K562 (cell line): ENCODE data around the gene DGCR2. TPM values are rescaled to one million over a fixed set of nuclear protein-coding genes. Genes with fewer than 3 reads are reported as not detected.
A peak's percentile ranks its signal among the peaks of the same experiment; 100 is the strongest.

Experiments
- BACH1 ChIP-seq: fragments of 200-800 bp; sonication (Bioruptor generic); IDR thresholded peaks from 2 replicates; pipeline ENCODE4 v1.6.1; 2016; ENCODE audit warnings: missing genetic modification characterization, missing compliant biosample characterization
- CREBBP ChIP-seq: IDR thresholded peaks from one replicate; pipeline ENCODE4 v1.6.1; 2012; ENCODE audit warnings: low read depth, mild to moderate bottlenecking, control low read depth, inconsistent platforms, low read length
- DNMT1 ChIP-seq: fragments of 450-650 bp; IDR thresholded peaks from 2 replicates; pipeline ENCODE4 v1.6.1; 2016; ENCODE audit warnings: antibody characterized with exemption, mild to moderate bottlenecking
- KLF10 ChIP-seq: fragments of 250-450 bp; sonication (Bioruptor Pico); IDR thresholded peaks from 2 replicates; pipeline ENCODE4 v1.6.1; 2021; ENCODE audit warnings: matching md5 sums
- SMARCA5 ChIP-seq: fragments of 450-650 bp; IDR thresholded peaks from 2 replicates; pipeline ENCODE4 v1.6.1; 2016
- SREBF2 ChIP-seq: sonication (generic); formaldehyde crosslinking; IDR thresholded peaks from 2 replicates; pipeline ENCODE4 v1.4.0; 2020; ENCODE audit warnings: mild to moderate bottlenecking, missing genetic modification reagents
- THAP12 ChIP-seq: fragments of 250-450 bp; sonication (Bioruptor Pico); IDR thresholded peaks from 2 replicates; pipeline ENCODE4 v1.9.0; 2021; ENCODE audit warnings: mild to moderate bottlenecking, inconsistent platforms
- ZBTB43 ChIP-seq: sonication (generic); formaldehyde crosslinking; IDR thresholded peaks from 2 replicates; pipeline ENCODE4 v1.8.0; 2023; ENCODE audit warnings: mild to moderate bottlenecking, missing genetic modification reagents
- ZNF175 ChIP-seq: fragments of 200-800 bp; sonication (Bioruptor generic); IDR thresholded peaks from 2 replicates; pipeline ENCODE4 v1.6.1; 2016; ENCODE audit warnings: low read depth, mild to moderate bottlenecking, missing genetic modification characterization, missing compliant biosample characterization
- ZNF407 ChIP-seq: fragments of 450-650 bp; IDR thresholded peaks from 2 replicates; pipeline ENCODE4 v1.6.1; 2016; ENCODE audit warnings: low read depth
- ZNF639 ChIP-seq, 2 experiments: fragments of 200-800 bp in 1 of 2; sonication (Bioruptor generic) in 1 of 2; sonication (generic) in 1 of 2; formaldehyde crosslinking in 1 of 2; IDR thresholded peaks in 1 of 2; conservative IDR thresholded peaks in 1 of 2; 2 replicates each; pipeline versions ENCODE4 v1.5.0 to v1.6.1; 2016 to 2020; ENCODE audit warnings: missing compliant biosample characterization in 1 of 2, missing genetic modification characterization in 1 of 2, missing genetic modification reagents in 1 of 2
- polyA plus RNA-seq, 8 experiments: library from polyadenylated mRNA; depleted of rRNA in 4 of 8; stranded (reverse) in 5 of 8; unstranded in 3 of 8; fragments of >200 nt; fragmentation: Nextera tagmentation in 2 of 8; fragmentation: Illumina TruSeq in 1 of 8; extraction: Ambion mirVana in 2 of 8; extraction: Trizol in 1 of 8; gene quantifications; 2 replicates each; pipeline versions ENCODE4 v1.2.1 to v1.2.3, GENCODE V29; 2011 to 2014; ENCODE audit warnings: inconsistent platforms in 1 of 8, missing spikeins in 1 of 8
- total RNA-seq, 7 experiments: library from RNA; depleted of rRNA in 6 of 7; stranded (reverse); fragments of >200 nt in 6 of 7; fragmentation: Illumina TruSeq in 2 of 7; extraction: Trizol in 2 of 7; gene quantifications; 2 replicates each; pipeline versions ENCODE4 v1.2.1 to v1.2.3, GENCODE V29; 2011 to 2021; ENCODE audit warnings: low replicate concordance in 1 of 7

The DGCR2 gene
- total and polyA plus RNA-seq, 9 of the 15 experiments (the other 6 are each of a cell fraction or from before 2014, with no cell fraction given): 0.69 to 101 (median 56.4) TPM

GRCh38 chr22:19122752-19123492, 710 bp upstream of the DGCR2 start (continued):
- no peak for TF ChIP-seq THAP12 (CRISPR knock-in tag)
- TF ChIP-seq SMARCA5: peak; percentile 73
- TF ChIP-seq CREBBP: no peak
- TF ChIP-seq SREBF2 (CRISPR knock-in tag): no peak
- no peak for TF ChIP-seq ZNF639 (CRISPR knock-in tag; conservative IDR thresholded peaks at IDR 0.05 in 1 of 2, IDR thresholded peaks at IDR 0.05 in 1 of 2)
- no peak for TF ChIP-seq ZNF407
- no peak for TF ChIP-seq ZNF175
- TF ChIP-seq KLF10 (CRISPR knock-in tag): no peak
- no peak for TF ChIP-seq ZBTB43
- no peak for TF ChIP-seq DNMT1
- TF ChIP-seq BACH1 (tag): no peak
